Measurements from ENCODE around the gene MEG3. TPM values are rescaled to one million over a fixed set of nuclear protein-coding genes. Genes with fewer than 3 reads are reported as not detected.

The MEG3 gene
- total RNA-seq, 1 experiment from 2014 or later: not detected

DNA sequence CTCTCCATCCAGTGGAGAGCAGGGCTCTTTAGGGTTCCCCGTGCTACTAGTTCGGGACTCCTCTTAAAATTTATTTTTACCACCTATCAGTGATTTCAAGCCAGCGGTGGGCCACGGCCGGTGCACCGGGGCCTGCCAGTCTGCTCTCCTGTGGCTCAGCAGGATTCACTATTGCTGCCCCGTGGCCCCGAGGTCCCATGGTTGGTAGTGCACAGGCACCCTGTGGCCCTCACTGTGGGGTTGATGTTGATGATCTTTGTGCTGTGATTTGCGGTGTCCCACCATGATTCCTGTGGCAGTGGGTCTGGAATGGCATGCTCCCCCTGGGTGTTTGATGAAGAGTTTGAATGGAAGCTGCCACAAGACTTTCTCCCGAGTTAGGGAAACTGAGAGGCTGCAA is 12.6 kb upstream of the MEG3 start:
- H4K20me1 ChIP-seq (ENCODE audit: insufficient read depth): no peaks in the 10 kb centered on the region
- no peak for TF ChIP-seq EZH2 (IDR thresholded peaks at IDR 0.05; ENCODE audit: low read depth)
- TF ChIP-seq, protein P1, sequence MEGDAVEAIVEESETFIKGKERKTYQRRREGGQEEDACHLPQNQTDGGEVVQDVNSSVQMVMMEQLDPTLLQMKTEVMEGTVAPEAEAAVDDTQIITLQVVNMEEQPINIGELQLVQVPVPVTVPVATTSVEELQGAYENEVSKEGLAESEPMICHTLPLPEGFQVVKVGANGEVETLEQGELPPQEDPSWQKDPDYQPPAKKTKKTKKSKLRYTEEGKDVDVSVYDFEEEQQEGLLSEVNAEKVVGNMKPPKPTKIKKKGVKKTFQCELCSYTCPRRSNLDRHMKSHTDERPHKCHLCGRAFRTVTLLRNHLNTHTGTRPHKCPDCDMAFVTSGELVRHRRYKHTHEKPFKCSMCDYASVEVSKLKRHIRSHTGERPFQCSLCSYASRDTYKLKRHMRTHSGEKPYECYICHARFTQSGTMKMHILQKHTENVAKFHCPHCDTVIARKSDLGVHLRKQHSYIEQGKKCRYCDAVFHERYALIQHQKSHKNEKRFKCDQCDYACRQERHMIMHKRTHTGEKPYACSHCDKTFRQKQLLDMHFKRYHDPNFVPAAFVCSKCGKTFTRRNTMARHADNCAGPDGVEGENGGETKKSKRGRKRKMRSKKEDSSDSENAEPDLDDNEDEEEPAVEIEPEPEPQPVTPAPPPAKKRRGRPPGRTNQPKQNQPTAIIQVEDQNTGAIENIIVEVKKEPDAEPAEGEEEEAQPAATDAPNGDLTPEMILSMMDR (conservative IDR thresholded peaks at IDR 0.05): no peak
- CTCF ChIA-PET: no interaction called here

DNA sequence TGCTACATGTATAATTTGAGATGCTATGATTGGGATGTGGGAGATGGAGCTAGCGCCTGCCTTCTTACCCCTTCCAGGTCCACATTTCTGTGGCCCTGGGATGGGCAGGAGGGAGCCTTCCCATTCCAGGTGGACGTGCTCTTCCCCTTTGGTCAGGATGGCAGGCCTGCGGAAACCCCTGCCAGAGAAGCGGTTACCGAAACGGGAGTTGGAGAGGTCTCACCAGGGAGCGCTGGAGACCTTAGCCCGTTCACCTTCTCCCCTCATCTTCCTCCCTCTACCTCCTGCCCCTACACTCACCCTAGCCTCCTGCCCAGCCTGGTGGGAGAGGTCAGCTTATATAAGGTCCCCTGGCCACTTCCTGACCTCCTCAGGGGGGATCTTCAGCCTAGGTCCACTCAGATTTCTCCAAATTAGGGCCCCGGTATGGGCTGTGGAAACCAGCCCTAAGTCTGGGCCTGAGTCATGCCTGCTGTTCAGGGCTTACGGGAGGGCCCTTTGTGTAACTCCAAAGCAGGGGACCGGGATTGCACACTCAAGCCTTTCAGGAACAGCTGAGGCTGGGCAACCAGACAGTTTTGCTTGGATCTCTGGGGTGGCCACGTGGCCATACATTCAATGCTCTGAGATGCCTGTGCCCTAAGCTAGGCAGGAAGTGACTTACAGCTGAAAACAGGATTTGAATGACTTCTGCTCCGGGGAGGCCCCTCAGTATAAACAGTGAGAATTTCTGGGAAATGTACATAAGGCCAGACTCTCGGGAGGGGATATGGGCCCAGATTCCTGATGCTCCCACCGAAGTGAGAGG is 10.2 kb upstream of the MEG3 start:
- H3F3A ChIP-seq (ENCODE audit: insufficient read depth, low read depth): no peaks in the 10 kb centered on the region
- no TSS peak for BruUV-seq (replicated peaks)
- no peaks in the 10 kb centered on the region for H3K79me2 ChIP-seq (ENCODE audit: low read depth)
- intact Hi-C loops (cut with micrococcal nuclease; ENCODE audit: unreplicated experiment): no loop called here
- DNase-seq: no peak
- H3K36me3 ChIP-seq (ENCODE audit: low read depth): no peaks in the 10 kb centered on the region
- ChIA-PET POLR2A (ENCODE audit: unreplicated experiment) (no interaction called here), CTCF (no interaction called here)
- no peak overlapping the region for H3K4me2 ChIP-seq
- H4K20me1 ChIP-seq (ENCODE audit: insufficient read depth): no peaks in the 10 kb centered on the region
- TF ChIP-seq, protein P1 (conservative IDR thresholded peaks at IDR 0.05): no peak
- no peak for TF ChIP-seq EZH2 (IDR thresholded peaks at IDR 0.05; ENCODE audit: low read depth)
- no peaks in the 10 kb centered on the region for H3K9me2 ChIP-seq (ENCODE audit: insufficient read depth)
- no peaks in the 10 kb centered on the region for H3K4me1 ChIP-seq (replicated peaks; ENCODE audit: insufficient read depth)
- H3K27me3 ChIP-seq (ENCODE audit: insufficient read depth, low read depth): peaks cover 61% of the 10 kb centered on the region
- no peak overlapping the region for H3K27ac ChIP-seq
- no peaks in the 10 kb centered on the region for H3K9me3 ChIP-seq (ENCODE audit: insufficient read depth, low read depth)
- H3K4me3 ChIP-seq: no peak overlapping the region
- H2AFZ ChIP-seq: no peak overlapping the region

More for the DNA sequence above, 12.6 kb upstream of the MEG3 start:
- no peaks in the 10 kb centered on the region for H3K79me2 ChIP-seq (ENCODE audit: low read depth)
- H3K9me2 ChIP-seq (ENCODE audit: insufficient read depth): no peaks in the 10 kb centered on the region
- BruUV-seq (replicated peaks): no TSS peak
- H2AFZ ChIP-seq: no peak overlapping the region
- no peaks in the 10 kb centered on the region for H3K4me1 ChIP-seq (replicated peaks; ENCODE audit: insufficient read depth)
- no peak overlapping the region for H3K27ac ChIP-seq
- no peak overlapping the region for H3K4me2 ChIP-seq
- POLR2A ChIA-PET (ENCODE audit: unreplicated experiment): no interaction called here
- H3F3A ChIP-seq (ENCODE audit: insufficient read depth, low read depth): no peaks in the 10 kb centered on the region
- H3K9me3 ChIP-seq (ENCODE audit: insufficient read depth, low read depth): no peaks in the 10 kb centered on the region
- peaks cover 68% of the 10 kb centered on the region for H3K27me3 ChIP-seq (ENCODE audit: insufficient read depth, low read depth)
- no peaks in the 10 kb centered on the region for H3K36me3 ChIP-seq (ENCODE audit: low read depth)
- no peak for DNase-seq
- intact Hi-C loops (cut with micrococcal nuclease; ENCODE audit: unreplicated experiment): no loop called here
- H3K4me3 ChIP-seq: no peak overlapping the region

DNA sequence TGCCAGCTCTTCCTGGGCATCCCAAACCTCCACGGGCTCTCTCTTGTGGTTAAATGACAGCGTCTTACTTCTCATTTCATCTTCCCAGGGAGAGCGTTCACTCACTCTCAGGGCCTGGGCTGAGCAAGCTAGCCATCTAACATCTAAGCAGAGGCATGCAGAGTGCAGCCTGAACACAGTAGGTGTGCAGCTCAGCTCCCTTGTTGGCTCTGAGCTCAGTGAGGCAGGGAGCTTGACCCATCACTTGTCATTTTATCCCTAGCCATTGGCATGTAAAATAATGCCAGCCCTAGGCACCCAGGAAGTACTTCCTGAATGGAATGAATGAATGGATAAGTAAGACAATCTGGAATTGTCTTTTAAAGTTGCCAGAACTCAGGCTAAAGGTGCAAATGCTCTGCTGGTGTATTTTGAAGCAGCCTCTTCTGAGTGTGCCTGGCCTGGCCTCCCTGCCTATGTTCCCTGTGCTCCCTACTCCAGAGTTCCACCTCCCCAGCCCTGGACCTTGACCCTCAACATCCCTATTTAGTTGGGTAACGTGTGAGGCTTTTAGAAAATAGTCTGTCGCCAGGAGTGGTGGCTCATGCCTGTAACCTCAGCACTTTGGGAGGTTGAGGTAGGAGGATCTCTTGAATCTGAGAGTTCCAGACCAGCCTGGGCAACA is 9.5 kb upstream of the MEG3 start:
- DNase-seq: no peak
- Histone ChIP-seq H2AFZ (no peak overlapping the region), H3K9me3 (ENCODE audit: insufficient read depth, low read depth) (no peaks in the 10 kb centered on the region), H3K79me2 (ENCODE audit: low read depth) (no peaks in the 10 kb centered on the region), H3F3A (ENCODE audit: insufficient read depth, low read depth) (no peaks in the 10 kb centered on the region), H3K27ac (no peak overlapping the region), H3K9me2 (ENCODE audit: insufficient read depth) (no peaks in the 10 kb centered on the region), H3K4me2 (no peak overlapping the region), H3K4me1 (replicated peaks; ENCODE audit: insufficient read depth) (no peaks in the 10 kb centered on the region), H3K4me3 (no peak overlapping the region), H4K20me1 (ENCODE audit: insufficient read depth) (no peaks in the 10 kb centered on the region), H3K27me3 (ENCODE audit: insufficient read depth, low read depth) (peaks cover 60% of the 10 kb centered on the region), H3K36me3 (ENCODE audit: low read depth) (no peaks in the 10 kb centered on the region)
- POLR2A ChIA-PET (ENCODE audit: unreplicated experiment): no interaction called here
- intact Hi-C loops (cut with micrococcal nuclease; ENCODE audit: unreplicated experiment): no loop called here
- CTCF ChIA-PET: no interaction called here
- no TSS peak for BruUV-seq (replicated peaks)
- no peak for TF ChIP-seq EZH2 (IDR thresholded peaks at IDR 0.05; ENCODE audit: low read depth)
- TF ChIP-seq, protein P1 (conservative IDR thresholded peaks at IDR 0.05): no peak

All from PC-9 (cell line).